Measurements from ENCODE around the gene DDX47. TPM values are rescaled to one million over a fixed set of nuclear protein-coding genes. Genes with fewer than 3 reads are reported as not detected.
A peak's percentile ranks its signal among the peaks of the same experiment; 100 is the strongest.
"Not testable (repeated sequence)": the region's sequence is repeated elsewhere in the genome, so short reads cannot be mapped to it uniquely, and the experiment has no call there.

DDX47 gene
- total and polyA plus RNA-seq, 2 experiments from 2014 or later, result 56.2 to 69.4 TPM

DNA sequence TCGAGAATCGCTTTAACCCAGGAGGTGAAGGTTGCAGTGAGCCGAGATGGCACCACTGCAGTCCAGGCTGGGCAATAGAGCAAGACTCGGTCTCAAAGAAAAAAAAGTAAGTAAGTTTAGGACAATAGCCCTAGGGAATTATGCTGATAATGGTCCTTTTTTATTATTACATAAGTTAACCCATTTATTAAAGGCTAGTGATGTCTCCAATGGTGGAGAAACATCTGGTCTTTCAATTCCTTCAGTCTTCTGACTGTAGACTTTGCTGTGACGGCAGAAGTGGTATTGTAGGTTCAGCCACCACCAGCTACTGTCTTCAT lies 27.4 kb downstream of the DDX47 start:
- WGBS (ENCODE audit: low lambda C conversion rate, missing lambda C conversion rate), result 93% methylated on average over 5 of the region's 5 CpGs
- no peak overlapping the region for H3K4me3 ChIP-seq
- H3K79me2 ChIP-seq, result no peaks in the 10 kb centered on the region
- no peak for DNase-seq (ENCODE audit: low spot score)
- H3K27me3 ChIP-seq, result no peaks in the 10 kb centered on the region
- H3K36me3 ChIP-seq (replicated peaks; ENCODE audit: insufficient read depth, low read depth), result no peaks in the 10 kb centered on the region
- H3K9me3 ChIP-seq (ENCODE audit: low read depth), result no peaks in the 10 kb centered on the region
- H2AFZ ChIP-seq, result no peak overlapping the region
- TF ChIP-seq EZH2 (IDR thresholded peaks at IDR 0.05; ENCODE audit: borderline replicate concordance), result no peak
- TF ChIP-seq CTCF (IDR thresholded peaks at IDR 0.05; ENCODE audit: poor library complexity), result no peak
- no peak for TF ChIP-seq EZH2phosphoT487 (IDR thresholded peaks at IDR 0.05; ENCODE audit: low read depth, severe bottlenecking, unreplicated experiment)
- H3K27ac ChIP-seq, result peak overlapping the region; percentile 51
- no peaks in the 10 kb centered on the region for H4K20me1 ChIP-seq (ENCODE audit: insufficient read depth, poor library complexity, severe bottlenecking)
- no peak overlapping the region for H3K4me2 ChIP-seq
- H3K9me2 ChIP-seq (replicated peaks; ENCODE audit: insufficient read depth), result no peaks in the 10 kb centered on the region
- peaks cover 29% of the 10 kb centered on the region for H3K4me1 ChIP-seq (ENCODE audit: insufficient read depth)

GRCh38 chr12:12841428-12841827 lies 28.3 kb downstream of the DDX47 start:
- not testable (repeated sequence) for H3K4me2 ChIP-seq; H3K79me2 ChIP-seq; H3K27me3 ChIP-seq; DNase-seq (ENCODE audit: low spot score); H3K9me2 ChIP-seq (replicated peaks; ENCODE audit: insufficient read depth); H2AFZ ChIP-seq; H3K4me3 ChIP-seq; H3K9me3 ChIP-seq (ENCODE audit: low read depth); H3K27ac ChIP-seq; H3K36me3 ChIP-seq (replicated peaks; ENCODE audit: insufficient read depth, low read depth); H4K20me1 ChIP-seq (ENCODE audit: insufficient read depth, poor library complexity, severe bottlenecking)
- WGBS (ENCODE audit: low lambda C conversion rate, missing lambda C conversion rate), result 96% methylated on average over 13 of the region's 13 CpGs
- H3K4me1 ChIP-seq (ENCODE audit: insufficient read depth), result peaks cover 23% of the 10 kb centered on the region

DNA sequence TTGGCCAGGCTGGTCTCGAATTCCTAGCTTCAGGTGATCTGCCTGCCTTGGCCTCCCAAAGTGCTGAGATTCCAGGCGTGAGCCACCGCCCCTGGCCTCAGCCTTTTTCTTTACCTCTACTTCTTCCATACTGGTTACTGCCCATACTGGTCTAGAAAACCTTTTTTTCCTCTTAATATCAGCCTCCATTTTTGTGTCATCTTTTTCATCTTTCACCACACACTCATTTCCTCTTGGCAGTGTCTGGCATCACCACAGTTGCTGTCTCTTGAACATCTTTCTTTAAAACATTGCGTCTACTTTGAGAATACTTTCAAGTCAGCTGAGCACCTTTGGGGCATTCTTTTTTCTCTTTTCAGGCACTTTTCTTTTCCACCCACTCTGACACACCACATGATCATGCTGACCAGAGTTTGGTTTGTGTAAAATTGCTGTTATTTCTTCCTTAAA lies 32.7 kb downstream of the DDX47 start:
- Histone ChIP-seq H3K36me3 (replicated peaks; ENCODE audit: insufficient read depth, low read depth) (no peaks in the 10 kb centered on the region), H3K9me2 (replicated peaks; ENCODE audit: insufficient read depth) (no peaks in the 10 kb centered on the region), H2AFZ (no peak overlapping the region), H3K4me3 (no peak overlapping the region), H3K4me1 (ENCODE audit: insufficient read depth) (no peaks in the 10 kb centered on the region), H4K20me1 (ENCODE audit: insufficient read depth, poor library complexity, severe bottlenecking) (no peaks in the 10 kb centered on the region), H3K27ac (no peak overlapping the region), H3K79me2 (no peaks in the 10 kb centered on the region), H3K4me2 (no peak overlapping the region), H3K9me3 (ENCODE audit: low read depth) (no peaks in the 10 kb centered on the region), H3K27me3 (no peaks in the 10 kb centered on the region)
- WGBS (ENCODE audit: low lambda C conversion rate, missing lambda C conversion rate), result 92% methylated on average over 4 of the region's 4 CpGs
- DNase-seq (ENCODE audit: low spot score), result no peak
- TF ChIP-seq EZH2phosphoT487 (IDR thresholded peaks at IDR 0.05; ENCODE audit: low read depth, severe bottlenecking, unreplicated experiment), result no peak
- TF ChIP-seq CTCF (IDR thresholded peaks at IDR 0.05; ENCODE audit: poor library complexity), result no peak
- TF ChIP-seq EZH2 (IDR thresholded peaks at IDR 0.05; ENCODE audit: borderline replicate concordance), result no peak

GRCh38 chr12:12846780-12847179 lies 33.6 kb downstream of the DDX47 start:
- 96% methylated on average over 3 of the region's 3 CpGs for WGBS (ENCODE audit: low lambda C conversion rate, missing lambda C conversion rate)
- DNase-seq (ENCODE audit: low spot score); H3K4me2 ChIP-seq; H2AFZ ChIP-seq; H3K27me3 ChIP-seq; H3K4me1 ChIP-seq (ENCODE audit: insufficient read depth); H3K4me3 ChIP-seq; H3K9me2 ChIP-seq (replicated peaks; ENCODE audit: insufficient read depth); H3K79me2 ChIP-seq; H3K9me3 ChIP-seq (ENCODE audit: low read depth); H3K27ac ChIP-seq; H3K36me3 ChIP-seq (replicated peaks; ENCODE audit: insufficient read depth, low read depth); H4K20me1 ChIP-seq (ENCODE audit: insufficient read depth, poor library complexity, severe bottlenecking): not testable (repeated sequence)

DNA sequence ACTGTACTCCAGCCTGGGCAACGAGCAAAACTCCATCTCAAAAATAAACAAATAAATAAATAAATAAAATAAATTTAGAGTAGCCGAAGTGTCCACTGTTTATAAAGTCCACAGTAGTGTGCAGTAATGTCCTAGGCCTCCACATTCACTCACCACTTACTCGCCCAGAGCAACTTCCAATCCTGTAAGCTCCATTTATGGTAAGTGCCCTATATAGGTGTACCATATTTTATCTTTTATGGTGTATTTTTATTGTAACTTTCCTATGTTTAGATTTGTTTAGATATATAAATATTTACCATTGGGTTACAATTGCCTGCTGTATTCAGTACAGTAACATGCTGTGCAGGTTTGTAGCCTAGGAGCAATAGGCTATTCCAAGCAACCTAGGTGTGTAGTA lies 40.3 kb downstream of the DDX47 start:
- 64% methylated on average over 3 of the region's 3 CpGs for WGBS (ENCODE audit: low lambda C conversion rate, missing lambda C conversion rate)

More for the DNA sequence above, 40.3 kb downstream of the DDX47 start:
- Histone ChIP-seq H3K4me2 (no peak overlapping the region), H3K9me2 (replicated peaks; ENCODE audit: insufficient read depth) (no peaks in the 10 kb centered on the region), H3K9me3 (ENCODE audit: low read depth) (no peaks in the 10 kb centered on the region), H3K4me3 (no peak overlapping the region), H3K27ac (no peak overlapping the region), H3K36me3 (replicated peaks; ENCODE audit: insufficient read depth, low read depth) (no peaks in the 10 kb centered on the region), H3K27me3 (no peaks in the 10 kb centered on the region), H3K79me2 (no peaks in the 10 kb centered on the region), H3K4me1 (ENCODE audit: insufficient read depth) (no peaks in the 10 kb centered on the region), H4K20me1 (ENCODE audit: insufficient read depth, poor library complexity, severe bottlenecking) (no peaks in the 10 kb centered on the region), H2AFZ (no peak overlapping the region)
- no peak for DNase-seq (ENCODE audit: low spot score)
- TF ChIP-seq EZH2 (IDR thresholded peaks at IDR 0.05; ENCODE audit: borderline replicate concordance), result no peak
- no peak for TF ChIP-seq EZH2phosphoT487 (IDR thresholded peaks at IDR 0.05; ENCODE audit: low read depth, severe bottlenecking, unreplicated experiment)
- TF ChIP-seq CTCF (IDR thresholded peaks at IDR 0.05; ENCODE audit: poor library complexity), result no peak
